Neural cell (in vitro differentiated cells): ENCODE measurements around the gene SLC27A4. TPM values are rescaled to one million over a fixed set of nuclear protein-coding genes. Genes with fewer than 3 reads are reported as not detected.

Experiments used
- H2AFZ ChIP-seq: fragments of 200-600, 300-800 bp; sonication (generic), shearing (Covaris generic); 2 replicates; pipeline ENCODE4 v1.6.0; 2014; ENCODE audit warnings: low read depth, mild to moderate bottlenecking, antibody characterized with exemption, low read length, moderate library complexity
- H3F3A ChIP-seq: fragments of 200-600 bp; shearing (Covaris generic); 2 replicates; pipeline ENCODE4 v1.6.1; 2016; ENCODE audit warnings: mild to moderate bottlenecking, moderate library complexity, mixed read lengths, antibody characterized with exemption, low read length; ENCODE audit not compliant: insufficient read depth, poor library complexity, severe bottlenecking
- H3K27ac ChIP-seq: fragments of 200-600, 300-800 bp; sonication (generic), shearing (Covaris generic); 2 replicates; pipeline ENCODE4 v1.5.1; 2014; ENCODE audit warnings: mild to moderate bottlenecking, low read length, moderate library complexity
- H3K27me3 ChIP-seq: fragments of 300-800, 200-600 bp; sonication (generic), shearing (Covaris generic); 2 replicates; pipeline ENCODE4 v1.6.0; 2014; ENCODE audit warnings: mild to moderate bottlenecking, low read depth, low read length, moderate library complexity; ENCODE audit not compliant: insufficient read depth
- H3K36me3 ChIP-seq: fragments of 300-800, 200-600 bp; sonication (generic), shearing (Covaris generic); 2 replicates; pipeline ENCODE4 v1.5.1; 2014; ENCODE audit warnings: mild to moderate bottlenecking, antibody characterized with exemption, low read length, moderate library complexity; ENCODE audit not compliant: insufficient read depth
- H3K4me2 ChIP-seq: fragments of 300-800, 200-600 bp; sonication (generic), shearing (Covaris generic); 2 replicates; pipeline ENCODE4 v1.6.0; 2014; ENCODE audit warnings: mild to moderate bottlenecking, low read length
- H3K4me3 ChIP-seq: fragments of 300-800, 200-600 bp; sonication (generic), shearing (Covaris generic); 2 replicates; pipeline ENCODE4 v1.5.1; 2014; ENCODE audit warnings: mild to moderate bottlenecking, low read length, moderate library complexity
- H3K79me2 ChIP-seq: fragments of 200-600 bp; shearing (Covaris generic); replicated peaks from 2 replicates; pipeline ENCODE4 v1.6.0; 2014; ENCODE audit warnings: mild to moderate bottlenecking, low read length, moderate library complexity; ENCODE audit not compliant: insufficient read depth
- H3K9ac ChIP-seq: fragments of 300-800, 200-600 bp; sonication (generic), shearing (Covaris generic); 2 replicates; pipeline ENCODE4 v1.6.1; 2016; ENCODE audit warnings: mild to moderate bottlenecking, low read length, mixed read lengths
- H3K9me2 ChIP-seq: fragments of 200-600 bp; shearing (Covaris generic); 2 replicates; pipeline ENCODE4 v1.6.1; 2016; ENCODE audit warnings: mild to moderate bottlenecking, low read length, mixed read lengths; ENCODE audit not compliant: insufficient read depth
- H3K9me3 ChIP-seq: fragments of 200-600, 300-800 bp; sonication (generic), shearing (Covaris generic); 2 replicates; pipeline ENCODE4 v1.6.1; 2016; ENCODE audit warnings: mild to moderate bottlenecking, mixed run types, low read length, moderate library complexity, mixed read lengths
- H4K20me1 ChIP-seq: fragments of 200-600 bp; shearing (Covaris generic); 2 replicates; pipeline ENCODE4 v1.6.1; 2016; ENCODE audit warnings: mild to moderate bottlenecking, mixed run types; ENCODE audit not compliant: insufficient read depth
- EP300 ChIP-seq: fragments of 450-650 bp; conservative IDR thresholded peaks from 2 replicates; pipeline ENCODE4 v1.6.1; 2014; ENCODE audit warnings: antibody characterized with exemption, mild to moderate bottlenecking, moderate library complexity; ENCODE audit not compliant: poor library complexity, severe bottlenecking
- EZH2 ChIP-seq: fragments of 200-600, 300-800 bp; shearing (Covaris generic), sonication (generic); IDR thresholded peaks from 2 replicates; pipeline ENCODE4 v1.6.1; 2014; ENCODE audit warnings: antibody characterized with exemption, low read length, borderline replicate concordance, mild to moderate bottlenecking; ENCODE audit not compliant: insufficient read depth, poor library complexity, severe bottlenecking
- MXI1 ChIP-seq: fragments of 450-650 bp; conservative IDR thresholded peaks from 2 replicates; pipeline ENCODE4 v1.6.1; 2014; ENCODE audit warnings: antibody characterized with exemption, mild to moderate bottlenecking; ENCODE audit not compliant: poor library complexity, severe bottlenecking
- POLR2AphosphoS5 ChIP-seq: IDR thresholded peaks from 2 replicates; pipeline ENCODE4 v1.6.1; 2012
- RAD21 ChIP-seq: fragments of 450-650 bp; conservative IDR thresholded peaks from 2 replicates; pipeline ENCODE4 v1.6.1; 2014; ENCODE audit warnings: antibody characterized with exemption, mild to moderate bottlenecking, moderate library complexity
- SMC3 ChIP-seq: fragments of 450-650 bp; conservative IDR thresholded peaks from 2 replicates; pipeline ENCODE4 v1.6.1; 2014; ENCODE audit warnings: antibody characterized with exemption, mild to moderate bottlenecking, moderate library complexity; ENCODE audit not compliant: poor library complexity
- TAF1 ChIP-seq: IDR thresholded peaks from 2 replicates; pipeline ENCODE4 v1.6.1; 2012; ENCODE audit warnings: low read depth
- polyA plus RNA-seq: library from polyadenylated mRNA; depleted of rRNA; stranded (reverse); fragments of >200 nt; gene quantifications from 2 replicates; pipeline ENCODE4 v1.2.3, GENCODE V29; 2014
- TF ChIP-seq, protein P1 (sequence below): IDR thresholded peaks from 2 replicates; pipeline ENCODE4 v1.6.1; 2012; ENCODE audit warnings: borderline replicate concordance
- TF ChIP-seq, protein P2 (sequence below): fragments of 450-650 bp; IDR thresholded peaks from 2 replicates; pipeline ENCODE4 v1.5.1; 2014; ENCODE audit warnings: antibody characterized with exemption, mild to moderate bottlenecking, moderate library complexity; ENCODE audit not compliant: poor library complexity, severe bottlenecking

SLC27A4 gene
- polyA plus RNA-seq, 1 donor from 2014 or later = 31.6 TPM

DNA sequence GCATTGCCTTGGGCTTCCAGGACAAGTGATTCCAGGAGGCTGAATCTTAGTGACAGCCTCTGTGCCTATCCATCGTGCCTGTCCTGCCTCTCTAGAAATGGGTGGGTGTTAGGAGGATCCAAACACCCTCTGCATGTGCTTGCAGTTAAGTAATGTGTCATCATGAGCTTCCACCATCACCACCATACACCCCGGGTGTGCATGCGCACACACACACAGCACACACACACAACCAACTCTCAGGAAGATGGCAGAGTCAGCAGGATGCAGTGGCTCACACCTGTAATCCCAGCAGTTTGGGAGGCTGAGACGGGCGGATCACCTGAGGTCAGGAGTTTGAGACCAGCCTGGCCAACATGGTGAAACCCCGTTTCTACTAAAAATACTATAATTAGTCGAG, 57.5 kb downstream of the SLC27A4 start:
- no peak overlapping the region for H3K27ac ChIP-seq

DNA sequence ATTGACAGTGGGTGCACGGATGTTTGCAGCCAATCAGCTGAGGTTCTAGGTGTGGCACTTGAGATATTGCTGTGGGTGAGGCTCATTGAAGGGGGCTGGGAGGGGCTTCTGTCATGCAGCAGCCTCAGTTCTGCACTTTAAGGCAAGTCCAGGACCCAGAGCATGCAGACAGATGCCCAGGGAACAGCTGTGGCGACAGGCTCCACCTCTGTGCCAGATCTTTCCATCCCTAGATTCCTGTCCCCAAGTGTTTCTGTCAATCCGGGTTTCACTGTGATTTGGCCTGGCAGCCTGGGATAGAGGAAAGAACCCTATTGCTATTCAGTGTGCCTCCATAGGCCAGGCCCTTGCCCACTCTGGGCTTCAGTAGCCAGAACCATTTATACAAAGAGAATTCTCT, 59.5 kb downstream of the SLC27A4 start:
- Histone ChIP-seq H3K36me3 (no peaks in the 10 kb centered on the region), H3K27ac (no peak overlapping the region), H3K4me3 (no peak overlapping the region), H2AFZ (no peak overlapping the region), H3K4me2 (no peak overlapping the region), H3K79me2 (no peaks in the 10 kb centered on the region), H3K27me3 (peaks cover 48% of the 10 kb centered on the region), H3K9ac (no peak overlapping the region), H3K9me2 (no peaks in the 10 kb centered on the region), H4K20me1 (no peaks in the 10 kb centered on the region), H3K9me3 (no peaks in the 10 kb centered on the region), H3F3A (no peaks in the 10 kb centered on the region)
- TF ChIP-seq, protein P1, sequence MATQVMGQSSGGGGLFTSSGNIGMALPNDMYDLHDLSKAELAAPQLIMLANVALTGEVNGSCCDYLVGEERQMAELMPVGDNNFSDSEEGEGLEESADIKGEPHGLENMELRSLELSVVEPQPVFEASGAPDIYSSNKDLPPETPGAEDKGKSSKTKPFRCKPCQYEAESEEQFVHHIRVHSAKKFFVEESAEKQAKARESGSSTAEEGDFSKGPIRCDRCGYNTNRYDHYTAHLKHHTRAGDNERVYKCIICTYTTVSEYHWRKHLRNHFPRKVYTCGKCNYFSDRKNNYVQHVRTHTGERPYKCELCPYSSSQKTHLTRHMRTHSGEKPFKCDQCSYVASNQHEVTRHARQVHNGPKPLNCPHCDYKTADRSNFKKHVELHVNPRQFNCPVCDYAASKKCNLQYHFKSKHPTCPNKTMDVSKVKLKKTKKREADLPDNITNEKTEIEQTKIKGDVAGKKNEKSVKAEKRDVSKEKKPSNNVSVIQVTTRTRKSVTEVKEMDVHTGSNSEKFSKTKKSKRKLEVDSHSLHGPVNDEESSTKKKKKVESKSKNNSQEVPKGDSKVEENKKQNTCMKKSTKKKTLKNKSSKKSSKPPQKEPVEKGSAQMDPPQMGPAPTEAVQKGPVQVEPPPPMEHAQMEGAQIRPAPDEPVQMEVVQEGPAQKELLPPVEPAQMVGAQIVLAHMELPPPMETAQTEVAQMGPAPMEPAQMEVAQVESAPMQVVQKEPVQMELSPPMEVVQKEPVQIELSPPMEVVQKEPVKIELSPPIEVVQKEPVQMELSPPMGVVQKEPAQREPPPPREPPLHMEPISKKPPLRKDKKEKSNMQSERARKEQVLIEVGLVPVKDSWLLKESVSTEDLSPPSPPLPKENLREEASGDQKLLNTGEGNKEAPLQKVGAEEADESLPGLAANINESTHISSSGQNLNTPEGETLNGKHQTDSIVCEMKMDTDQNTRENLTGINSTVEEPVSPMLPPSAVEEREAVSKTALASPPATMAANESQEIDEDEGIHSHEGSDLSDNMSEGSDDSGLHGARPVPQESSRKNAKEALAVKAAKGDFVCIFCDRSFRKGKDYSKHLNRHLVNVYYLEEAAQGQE = no peak
- TF ChIP-seq TAF1 = no peak
- TF ChIP-seq RAD21 = no peak
- no peak for TF ChIP-seq MXI1
- no peak for TF ChIP-seq EP300
- TF ChIP-seq POLR2AphosphoS5 = no peak
- no peak for TF ChIP-seq SMC3
- no peak for TF ChIP-seq EZH2
- TF ChIP-seq, protein P2, sequence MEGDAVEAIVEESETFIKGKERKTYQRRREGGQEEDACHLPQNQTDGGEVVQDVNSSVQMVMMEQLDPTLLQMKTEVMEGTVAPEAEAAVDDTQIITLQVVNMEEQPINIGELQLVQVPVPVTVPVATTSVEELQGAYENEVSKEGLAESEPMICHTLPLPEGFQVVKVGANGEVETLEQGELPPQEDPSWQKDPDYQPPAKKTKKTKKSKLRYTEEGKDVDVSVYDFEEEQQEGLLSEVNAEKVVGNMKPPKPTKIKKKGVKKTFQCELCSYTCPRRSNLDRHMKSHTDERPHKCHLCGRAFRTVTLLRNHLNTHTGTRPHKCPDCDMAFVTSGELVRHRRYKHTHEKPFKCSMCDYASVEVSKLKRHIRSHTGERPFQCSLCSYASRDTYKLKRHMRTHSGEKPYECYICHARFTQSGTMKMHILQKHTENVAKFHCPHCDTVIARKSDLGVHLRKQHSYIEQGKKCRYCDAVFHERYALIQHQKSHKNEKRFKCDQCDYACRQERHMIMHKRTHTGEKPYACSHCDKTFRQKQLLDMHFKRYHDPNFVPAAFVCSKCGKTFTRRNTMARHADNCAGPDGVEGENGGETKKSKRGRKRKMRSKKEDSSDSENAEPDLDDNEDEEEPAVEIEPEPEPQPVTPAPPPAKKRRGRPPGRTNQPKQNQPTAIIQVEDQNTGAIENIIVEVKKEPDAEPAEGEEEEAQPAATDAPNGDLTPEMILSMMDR = no peak

More for the DNA sequence above, 57.5 kb downstream of the SLC27A4 start:
- no peaks in the 10 kb centered on the region for H3K9me2 ChIP-seq
- H3F3A ChIP-seq = no peaks in the 10 kb centered on the region
- H3K9me3 ChIP-seq = no peaks in the 10 kb centered on the region
- H4K20me1 ChIP-seq = no peaks in the 10 kb centered on the region
- H3K9ac ChIP-seq = no peak overlapping the region
- no peak overlapping the region for H3K4me2 ChIP-seq
- H3K4me3 ChIP-seq = no peak overlapping the region
- H3K27me3 ChIP-seq = peaks cover 68% of the 10 kb centered on the region
- no peak overlapping the region for H2AFZ ChIP-seq
- TF ChIP-seq EP300 = no peak
- TF ChIP-seq, protein P1 = no peak
- TF ChIP-seq POLR2AphosphoS5 = no peak
- TF ChIP-seq RAD21 = no peak
- no peak for TF ChIP-seq SMC3
- TF ChIP-seq EZH2 = no peak
- TF ChIP-seq MXI1 = no peak
- no peak for TF ChIP-seq TAF1
- TF ChIP-seq, protein P2 = no peak
- no peaks in the 10 kb centered on the region for H3K36me3 ChIP-seq
- H3K79me2 ChIP-seq = no peaks in the 10 kb centered on the region
